GM19043 (cell line): ENCODE measurements around the gene PSMG2.
A peak's percentile ranks its signal among the peaks of the same experiment; 100 is the strongest.

ENCODE experiments used
- ATAC-seq: cut with Tn5 transposase; IDR thresholded peaks from one replicate; pipeline ENCODE4 v1.9.1; 2021; ENCODE audit warnings: low read depth; ENCODE audit not compliant: unreplicated experiment

The PSMG2 gene

GRCh38 chr18:12702221-12703095 is at the start of gene PSMG2, which contains the start of gene CEP76:
Gene PSMG2, plus strand, starts transcription at chr18:12703042. Its CDS starts 66 bp downstream, at chr18:12703108.
Gene CEP76, minus strand, starts transcription at chr18:12702723. Its CDS starts 175 bp downstream, at chr18:12702548.
- peak; percentile 79 for ATAC-seq

- no peak for ATAC-seq
Observed at GRCh38 chr18:12654971-12655370, 47.9 kb upstream of the PSMG2 start.

GRCh38 chr18:12656605-12656937 is 46.3 kb upstream of the PSMG2 start:
- ATAC-seq = no peak

- ATAC-seq = peak; percentile 28
Observed at GRCh38 chr18:12656938-12657683, 45.7 kb upstream of the PSMG2 start.

DNA sequence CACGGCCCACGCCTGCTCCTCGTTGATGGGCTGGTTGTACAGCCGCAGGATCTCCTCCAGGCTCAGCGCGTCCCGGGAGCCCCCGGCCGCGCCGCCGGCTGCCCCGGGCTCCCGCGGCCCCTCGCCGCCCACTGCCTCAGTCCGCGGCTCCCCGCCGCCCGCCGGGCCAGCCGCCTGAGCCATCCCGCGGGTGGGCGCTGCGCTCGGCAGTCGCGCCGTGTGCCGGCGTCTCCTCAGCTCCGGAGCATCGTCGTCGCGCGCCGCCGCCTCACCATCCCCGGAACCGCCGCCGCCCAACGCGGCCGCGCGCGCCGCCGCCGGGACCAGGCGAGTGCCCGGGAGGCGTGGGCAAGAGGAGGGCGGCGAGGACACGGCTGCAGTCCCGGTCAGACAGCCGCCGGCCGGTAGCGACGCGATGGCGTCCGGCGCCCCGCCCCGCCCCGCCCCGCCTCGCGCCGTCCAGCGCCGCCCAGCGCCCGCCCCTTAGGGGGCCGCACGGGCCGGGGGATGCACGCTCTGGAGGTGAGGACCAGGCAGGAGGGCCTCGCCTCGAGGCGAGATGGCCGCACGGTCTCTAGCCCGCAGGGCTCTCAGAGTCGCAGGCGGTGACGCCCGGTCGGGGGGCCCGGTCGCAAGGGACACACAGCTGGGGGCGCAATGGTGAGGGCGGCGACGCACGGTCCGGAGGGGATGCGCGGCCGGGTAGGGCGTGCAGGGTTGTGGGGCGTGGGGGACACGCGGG is 45.0 kb upstream of the PSMG2 start, which contains the start of gene SPIRE1:
SPIRE1 (minus strand) TSS at position 424 of the 742 bp plus-strand sequence; CDS start at position 183, 241 bp downstream.
- peak; percentile 55 for ATAC-seq

DNA sequence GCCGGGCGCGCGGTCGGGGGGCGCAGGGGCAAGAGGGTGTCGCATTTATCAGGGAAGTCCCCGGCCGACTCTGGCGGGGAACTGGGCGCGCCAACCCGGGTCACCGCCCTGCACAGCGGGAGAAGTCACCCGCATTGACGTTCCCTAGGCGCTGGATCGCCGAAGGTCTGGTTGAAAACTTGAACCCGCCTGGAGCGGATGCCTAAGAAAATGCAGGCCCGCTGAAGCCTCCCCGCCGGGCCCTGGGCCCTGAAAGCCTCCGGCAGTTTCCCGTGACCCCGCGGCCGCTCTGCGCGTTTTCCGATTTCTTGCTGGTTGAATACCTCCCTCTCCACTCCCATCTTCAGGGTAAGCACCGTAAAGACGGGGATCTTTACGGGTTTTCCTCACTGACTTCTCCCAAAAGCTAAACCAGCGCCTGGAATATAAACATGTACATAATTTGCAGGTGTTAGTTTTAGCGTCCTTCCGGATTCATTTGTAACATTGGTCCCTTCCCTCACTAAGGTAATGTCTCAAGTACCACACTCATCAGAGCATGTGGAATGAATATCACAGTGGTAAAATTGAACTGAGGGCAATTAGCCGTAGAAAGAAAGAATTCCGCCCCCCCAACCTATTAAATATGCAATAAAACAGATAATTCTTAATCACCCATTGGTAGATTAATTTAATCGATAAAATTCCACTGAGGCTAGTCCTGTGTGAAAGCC is 44.3 kb upstream of the PSMG2 start:
- ATAC-seq = no peak

- ATAC-seq = no peak
Observed at GRCh38 chr18:12659904-12660605, 42.8 kb upstream of the PSMG2 start.

- ATAC-seq = no peak
Observed at GRCh38 chr18:12668041-12668440, 34.8 kb upstream of the PSMG2 start.

DNA sequence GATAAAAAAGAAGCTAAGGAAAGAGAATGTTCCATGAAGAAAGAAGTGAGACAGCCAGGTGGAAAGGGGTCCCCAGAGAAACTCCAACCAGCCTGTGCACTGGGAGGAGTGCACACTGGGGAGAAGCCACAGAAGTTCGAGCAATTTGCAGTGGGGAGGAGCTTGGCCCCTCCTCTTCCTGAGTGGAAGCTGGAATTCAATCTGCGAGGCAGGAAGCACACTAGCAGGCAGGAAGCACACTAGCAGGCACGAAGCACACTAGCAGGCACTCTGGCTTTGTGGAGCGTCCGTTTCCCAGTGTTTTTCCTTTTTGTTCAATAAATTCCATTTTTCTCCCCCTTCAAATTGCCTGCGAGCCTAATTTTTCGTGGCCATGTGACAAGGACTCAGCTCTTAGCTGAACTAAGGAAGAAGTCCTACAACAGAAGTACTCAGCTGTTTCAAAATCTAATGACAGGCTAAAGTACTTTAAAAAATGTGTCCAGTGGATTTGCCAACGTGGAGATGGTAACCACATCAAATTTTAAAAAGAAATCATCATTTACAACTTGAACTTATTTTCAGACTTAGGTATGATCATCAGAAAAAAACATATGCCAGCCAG is 23.6 kb upstream of the PSMG2 start:
- no peak for ATAC-seq

- ATAC-seq = no peak
Observed at GRCh38 chr18:12686100-12686499, 16.7 kb upstream of the PSMG2 start.

DNA sequence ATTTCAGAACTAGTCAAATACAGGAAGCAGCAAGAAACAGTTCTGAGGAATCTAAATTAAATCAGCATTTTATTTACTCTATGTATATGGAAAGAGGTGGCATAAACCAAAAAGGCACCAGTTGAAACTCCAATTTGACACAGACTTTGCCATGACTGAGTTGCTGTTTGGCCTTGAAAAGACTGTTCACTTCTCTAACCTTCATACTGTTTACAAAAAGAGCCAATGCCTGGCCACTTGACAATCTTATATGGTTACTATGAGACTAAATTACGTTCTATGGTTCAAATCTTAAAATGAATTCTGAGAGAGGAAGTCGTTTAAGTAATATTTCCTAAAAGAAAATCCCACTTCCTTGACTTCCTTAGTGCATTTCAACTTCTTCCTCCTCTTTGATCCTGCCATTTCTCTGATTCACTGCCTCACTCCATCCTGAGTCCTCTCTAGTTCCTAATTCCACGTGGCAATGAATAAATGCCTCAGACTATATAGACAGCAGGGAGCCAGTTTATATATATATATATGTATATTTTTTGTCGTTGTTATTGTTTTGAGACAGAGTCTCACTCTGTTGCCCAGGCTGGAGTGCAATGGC is 13.5 kb upstream of the PSMG2 start:
- no peak for ATAC-seq

DNA sequence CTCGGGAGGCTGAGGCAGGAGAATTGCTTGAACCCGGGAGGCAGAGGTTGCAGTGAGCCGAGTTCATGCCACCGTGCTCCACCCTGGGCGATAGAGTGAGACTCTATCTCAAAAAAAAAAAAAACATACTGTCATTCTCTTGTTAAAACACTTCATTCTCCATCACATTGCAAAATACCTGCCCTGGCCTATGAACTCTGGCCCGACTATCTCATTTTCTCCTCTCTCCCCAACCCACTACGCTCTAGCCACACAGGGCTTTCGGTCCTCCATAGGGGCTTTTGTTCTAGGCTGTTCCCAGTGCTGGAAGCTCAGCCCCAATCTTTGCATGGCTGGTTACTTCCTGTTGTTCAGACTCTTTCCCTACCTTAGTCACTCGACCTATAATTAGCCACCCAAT is 10.6 kb upstream of the PSMG2 start:
- no peak for ATAC-seq

- ATAC-seq = no peak
Observed at GRCh38 chr18:12694032-12694431, 8.8 kb upstream of the PSMG2 start.

GRCh38 chr18:12699747-12700146 is 3.1 kb upstream of the PSMG2 start:
- ATAC-seq = no peak

GRCh38 chr18:12701161-12701560 is 1.7 kb upstream of the PSMG2 start:
- no peak for ATAC-seq

- peak; percentile 30 for ATAC-seq
Observed at GRCh38 chr18:12703096-12703567, 290 bp downstream of the PSMG2 start.

DNA sequence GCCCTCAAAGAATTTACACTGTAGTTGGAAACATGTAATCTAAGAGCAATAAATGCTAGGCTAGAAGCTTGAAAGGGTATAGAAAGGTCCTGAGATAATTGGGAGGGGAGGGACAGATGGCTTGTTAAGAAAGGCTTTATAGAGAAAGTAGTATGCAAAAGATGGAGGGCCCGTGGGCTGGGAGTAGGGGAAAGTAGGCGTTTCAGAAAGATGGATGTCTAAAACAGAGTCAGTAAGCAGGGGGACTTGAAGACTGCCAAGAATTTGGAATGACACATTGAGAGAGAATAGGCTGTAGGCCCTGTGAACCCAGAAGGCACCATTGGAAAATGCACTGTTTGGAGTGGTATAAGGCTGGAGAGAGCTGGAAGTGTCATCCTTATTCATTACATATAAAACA is 822 bp downstream of the PSMG2 start:
- ATAC-seq = no peak

DNA sequence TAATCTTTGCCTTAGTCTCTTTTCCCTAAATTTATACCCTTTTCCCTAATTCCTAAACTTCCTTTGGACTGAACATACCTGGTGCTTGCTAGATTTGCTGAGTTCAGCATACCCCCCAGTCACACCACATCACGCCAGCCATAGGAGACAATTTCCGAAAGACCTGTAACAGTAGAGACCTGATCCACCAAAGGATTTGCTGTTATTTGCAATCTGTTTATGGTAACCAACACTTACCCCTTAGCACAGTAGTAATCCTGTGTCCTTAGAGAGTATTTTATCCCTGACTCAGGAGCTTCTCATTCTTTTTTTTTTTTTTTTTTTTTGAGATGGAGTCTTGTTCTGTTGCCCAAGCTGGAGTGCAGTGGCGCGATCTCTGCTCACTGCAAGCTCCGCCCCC is 8.6 kb downstream of the PSMG2 start:
- ATAC-seq = no peak
